Measurements from ENCODE around the gene MSANTD1.

Gene MSANTD1

GRCh38 chr4:3294401-3295241 lies 45.7 kb downstream of the MSANTD1 start:
- Histone ChIP-seq H3K79me2 (ENCODE audit: control insufficient read depth, insufficient read depth, low read length) (peaks cover 3% of the 10 kb centered on the region), H3K79me1 (ENCODE audit: low read length) (peaks cover 10% of the 10 kb centered on the region), H3K23ac (ENCODE audit: low read length) (no peak overlapping the region), H3K27me3 (ENCODE audit: insufficient read depth, low read length, poor library complexity) (no peaks in the 10 kb centered on the region), H2BK5ac (ENCODE audit: low read length) (no peak overlapping the region), H3K4ac (ENCODE audit: low read depth, low read length) (no peak overlapping the region), H3K27ac (ENCODE audit: low read depth, low read length) (no peak overlapping the region), H3K4me3 (ENCODE audit: low read length) (no peak overlapping the region), H4K5ac (ENCODE audit: low read length) (no peak overlapping the region), H3K9ac (ENCODE audit: low read length) (peak overlapping the region; percentile 71), H2BK120ac (ENCODE audit: low read depth, low read length) (no peak overlapping the region), H3K4me2 (ENCODE audit: low read length) (no peak overlapping the region), H3K56ac (ENCODE audit: low read length) (peak overlapping the region; percentile 91), H3K36me3 (ENCODE audit: control insufficient read depth, insufficient read depth, low read length) (no peaks in the 10 kb centered on the region), H2BK15ac (replicated peaks; ENCODE audit: low read depth) (no peak overlapping the region), H2AK5ac (ENCODE audit: low read length) (no peak overlapping the region), H4K8ac (ENCODE audit: low read depth, low read length) (no peak overlapping the region), H3K4me1 (ENCODE audit: control insufficient read depth, low read depth, low read length) (peaks cover 4% of the 10 kb centered on the region), H3K18ac (ENCODE audit: low read length) (no peak overlapping the region)
- no peak for DNase-seq
- no CpG with 5 or more reads among the region's 19 CpGs for WGBS (ENCODE audit: extremely low coverage, insufficient coverage, low lambda C conversion rate)

DNA sequence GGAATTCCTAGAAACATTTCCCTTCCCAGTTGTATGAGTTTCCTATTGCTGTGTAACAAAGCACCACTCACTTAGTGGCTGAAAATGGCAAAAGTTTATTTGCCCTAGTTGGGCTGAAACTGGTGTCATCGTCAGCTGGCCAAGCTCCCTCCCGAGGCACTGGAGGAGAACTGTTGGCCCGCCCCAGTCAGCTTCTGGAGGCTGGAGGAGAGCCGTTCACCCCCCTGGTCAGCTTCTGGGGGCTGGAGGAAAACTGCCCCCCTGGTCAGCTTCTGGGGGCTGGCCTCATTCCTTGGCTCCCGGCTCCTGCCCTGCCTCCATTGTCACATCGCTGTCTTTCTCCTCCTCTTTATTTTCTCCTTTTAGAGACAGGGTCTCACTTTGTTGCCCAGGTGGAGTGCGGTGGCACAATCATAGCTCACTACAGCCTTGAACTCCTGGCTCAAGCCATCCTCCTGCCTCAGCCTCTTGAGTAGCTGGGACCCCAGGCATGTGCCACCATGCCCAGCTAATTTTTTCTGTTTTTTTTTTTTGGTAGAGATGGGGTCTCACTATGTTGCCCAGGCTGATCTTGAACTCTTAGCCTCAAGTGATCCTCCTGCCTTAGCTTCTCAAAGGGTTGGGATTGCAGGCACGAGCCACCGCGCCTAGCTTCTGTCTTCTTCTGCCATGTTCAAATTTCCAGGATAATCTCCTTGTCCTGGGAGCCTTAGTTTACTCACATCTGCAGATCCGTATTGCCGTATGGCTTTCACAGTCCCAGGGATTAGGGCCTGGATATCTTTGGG lies 47.1 kb downstream of the MSANTD1 start:
- Histone ChIP-seq H3K79me1 (ENCODE audit: low read length) (peaks cover 16% of the 10 kb centered on the region), H3K9ac (ENCODE audit: low read length) (no peak overlapping the region), H2BK15ac (replicated peaks; ENCODE audit: low read depth) (no peak overlapping the region), H4K8ac (ENCODE audit: low read depth, low read length) (no peak overlapping the region), H2BK5ac (ENCODE audit: low read length) (no peak overlapping the region), H3K4me1 (ENCODE audit: control insufficient read depth, low read depth, low read length) (peaks cover 4% of the 10 kb centered on the region), H3K4me2 (ENCODE audit: low read length) (no peak overlapping the region), H3K18ac (ENCODE audit: low read length) (no peak overlapping the region), H3K4me3 (ENCODE audit: low read length) (no peak overlapping the region), H3K36me3 (ENCODE audit: control insufficient read depth, insufficient read depth, low read length) (no peaks in the 10 kb centered on the region), H2AK5ac (ENCODE audit: low read length) (no peak overlapping the region), H3K4ac (ENCODE audit: low read depth, low read length) (no peak overlapping the region), H2BK120ac (ENCODE audit: low read depth, low read length) (no peak overlapping the region), H3K27me3 (ENCODE audit: insufficient read depth, low read length, poor library complexity) (no peaks in the 10 kb centered on the region), H4K5ac (ENCODE audit: low read length) (no peak overlapping the region), H3K56ac (ENCODE audit: low read length) (no peak overlapping the region), H3K23ac (ENCODE audit: low read length) (no peak overlapping the region), H3K27ac (ENCODE audit: low read depth, low read length) (no peak overlapping the region), H3K79me2 (ENCODE audit: control insufficient read depth, insufficient read depth, low read length) (peaks cover 3% of the 10 kb centered on the region)
- DNase-seq, result no peak
- WGBS (ENCODE audit: extremely low coverage, insufficient coverage, low lambda C conversion rate), result no CpG with 5 or more reads among the region's 12 CpGs

GRCh38 chr4:3296651-3297050 lies 47.7 kb downstream of the MSANTD1 start:
- Histone ChIP-seq H2AK5ac (ENCODE audit: low read length) (no peak overlapping the region), H3K79me2 (ENCODE audit: control insufficient read depth, insufficient read depth, low read length) (peaks cover 3% of the 10 kb centered on the region), H2BK15ac (replicated peaks; ENCODE audit: low read depth) (no peak overlapping the region), H3K4me1 (ENCODE audit: control insufficient read depth, low read depth, low read length) (peaks cover 4% of the 10 kb centered on the region), H3K36me3 (ENCODE audit: control insufficient read depth, insufficient read depth, low read length) (no peaks in the 10 kb centered on the region), H3K79me1 (ENCODE audit: low read length) (peaks cover 18% of the 10 kb centered on the region), H3K18ac (ENCODE audit: low read length) (no peak overlapping the region), H3K4me2 (ENCODE audit: low read length) (no peak overlapping the region), H2BK5ac (ENCODE audit: low read length) (no peak overlapping the region), H3K56ac (ENCODE audit: low read length) (no peak overlapping the region), H4K8ac (ENCODE audit: low read depth, low read length) (no peak overlapping the region), H3K23ac (ENCODE audit: low read length) (no peak overlapping the region), H3K4ac (ENCODE audit: low read depth, low read length) (no peak overlapping the region), H3K9ac (ENCODE audit: low read length) (no peak overlapping the region), H3K27me3 (ENCODE audit: insufficient read depth, low read length, poor library complexity) (no peaks in the 10 kb centered on the region), H3K4me3 (ENCODE audit: low read length) (no peak overlapping the region), H3K27ac (ENCODE audit: low read depth, low read length) (no peak overlapping the region), H2BK120ac (ENCODE audit: low read depth, low read length) (no peak overlapping the region), H4K5ac (ENCODE audit: low read length) (no peak overlapping the region)
- peak; percentile 25 for DNase-seq
- WGBS (ENCODE audit: extremely low coverage, insufficient coverage, low lambda C conversion rate), result no CpG with 5 or more reads among the region's 8 CpGs

- H3K9ac ChIP-seq (ENCODE audit: low read length), result no peak overlapping the region
- H4K8ac ChIP-seq (ENCODE audit: low read depth, low read length), result no peak overlapping the region
- H3K27me3 ChIP-seq (ENCODE audit: insufficient read depth, low read length, poor library complexity), result no peaks in the 10 kb centered on the region
- H4K5ac ChIP-seq (ENCODE audit: low read length), result no peak overlapping the region
- H2AK5ac ChIP-seq (ENCODE audit: low read length), result no peak overlapping the region
- H3K4ac ChIP-seq (ENCODE audit: low read depth, low read length), result no peak overlapping the region
- H3K4me1 ChIP-seq (ENCODE audit: control insufficient read depth, low read depth, low read length), result peaks cover 4% of the 10 kb centered on the region
- no peak overlapping the region for H3K4me3 ChIP-seq (ENCODE audit: low read length)
- DNase-seq, result no peak
- H3K18ac ChIP-seq (ENCODE audit: low read length), result no peak overlapping the region
- no peaks in the 10 kb centered on the region for H3K36me3 ChIP-seq (ENCODE audit: control insufficient read depth, insufficient read depth, low read length)
- WGBS (ENCODE audit: extremely low coverage, insufficient coverage, low lambda C conversion rate), result no CpG with 5 or more reads among the region's 13 CpGs
- H3K27ac ChIP-seq (ENCODE audit: low read depth, low read length), result no peak overlapping the region
- H3K4me2 ChIP-seq (ENCODE audit: low read length), result no peak overlapping the region
- no peak overlapping the region for H2BK5ac ChIP-seq (ENCODE audit: low read length)
- no peak overlapping the region for H2BK15ac ChIP-seq (replicated peaks; ENCODE audit: low read depth)
- no peak overlapping the region for H2BK120ac ChIP-seq (ENCODE audit: low read depth, low read length)
- no peak overlapping the region for H3K23ac ChIP-seq (ENCODE audit: low read length)
- H3K79me1 ChIP-seq (ENCODE audit: low read length), result peaks cover 18% of the 10 kb centered on the region
- no peak overlapping the region for H3K56ac ChIP-seq (ENCODE audit: low read length)
- peaks cover 3% of the 10 kb centered on the region for H3K79me2 ChIP-seq (ENCODE audit: control insufficient read depth, insufficient read depth, low read length)
Observed at GRCh38 chr4:3297066-3297859, 48.3 kb downstream of the MSANTD1 start.

GRCh38 chr4:3299122-3299975 lies 50.4 kb downstream of the MSANTD1 start:
- H3K18ac ChIP-seq (ENCODE audit: low read length), result no peak overlapping the region
- H2BK15ac ChIP-seq (replicated peaks; ENCODE audit: low read depth), result no peak overlapping the region
- H3K27me3 ChIP-seq (ENCODE audit: insufficient read depth, low read length, poor library complexity), result no peaks in the 10 kb centered on the region
- no peak overlapping the region for H3K56ac ChIP-seq (ENCODE audit: low read length)
- H3K79me2 ChIP-seq (ENCODE audit: control insufficient read depth, insufficient read depth, low read length), result peaks cover 3% of the 10 kb centered on the region
- H3K27ac ChIP-seq (ENCODE audit: low read depth, low read length), result no peak overlapping the region
- H4K8ac ChIP-seq (ENCODE audit: low read depth, low read length), result no peak overlapping the region
- no peak overlapping the region for H3K4me2 ChIP-seq (ENCODE audit: low read length)
- no peak overlapping the region for H3K9ac ChIP-seq (ENCODE audit: low read length)
- no peak for DNase-seq
- H4K5ac ChIP-seq (ENCODE audit: low read length), result no peak overlapping the region
- H2AK5ac ChIP-seq (ENCODE audit: low read length), result no peak overlapping the region
- WGBS (ENCODE audit: extremely low coverage, insufficient coverage, low lambda C conversion rate), result no CpG with 5 or more reads among the region's 9 CpGs
- H3K4ac ChIP-seq (ENCODE audit: low read depth, low read length), result no peak overlapping the region
- no peak overlapping the region for H3K4me3 ChIP-seq (ENCODE audit: low read length)
- no peaks in the 10 kb centered on the region for H3K36me3 ChIP-seq (ENCODE audit: control insufficient read depth, insufficient read depth, low read length)
- H3K4me1 ChIP-seq (ENCODE audit: control insufficient read depth, low read depth, low read length), result no peaks in the 10 kb centered on the region
- no peak overlapping the region for H3K23ac ChIP-seq (ENCODE audit: low read length)
- peaks cover 18% of the 10 kb centered on the region for H3K79me1 ChIP-seq (ENCODE audit: low read length)
- no peak overlapping the region for H2BK5ac ChIP-seq (ENCODE audit: low read length)
- H2BK120ac ChIP-seq (ENCODE audit: low read depth, low read length), result no peak overlapping the region

All from mesendoderm (in vitro differentiated cells).